A204.1 (cell line): ENCODE data around the gene MMS22L.

Experiments
- FAIRE-seq: peaks from 2 replicates; lab custom pipeline; 2012; peaks lifted over from hg19 to GRCh38; lab: Jason Lieb, UNC

Gene MMS22L

GRCh38 chr6:97141756-97142155, 141.3 kb downstream of the MMS22L start:
- FAIRE-seq: no peak

- no peak for FAIRE-seq
Observed at GRCh38 chr6:97138581-97138980, 144.4 kb downstream of the MMS22L start.

- no peak for FAIRE-seq
Observed at GRCh38 chr6:97136626-97137358, 146.2 kb downstream of the MMS22L start.

- no peak for FAIRE-seq
Observed at GRCh38 chr6:97133067-97133466, 149.9 kb downstream of the MMS22L start.

GRCh38 chr6:97129106-97129505, 153.9 kb downstream of the MMS22L start:
- FAIRE-seq: no peak

GRCh38 chr6:97128507-97128906, 154.5 kb downstream of the MMS22L start:
- FAIRE-seq: no peak

- FAIRE-seq: no peak
Observed at GRCh38 chr6:97123652-97124051, 159.4 kb downstream of the MMS22L start.

GRCh38 chr6:97123112-97123511, 159.9 kb downstream of the MMS22L start:
- FAIRE-seq: no peak

GRCh38 chr6:97120511-97120910, 162.5 kb downstream of the MMS22L start:
- FAIRE-seq: no peak

GRCh38 chr6:97114645-97115044, 168.4 kb downstream of the MMS22L start:
- FAIRE-seq: no peak

GRCh38 chr6:97113170-97113569, 169.8 kb downstream of the MMS22L start:
- FAIRE-seq: no peak

- no peak for FAIRE-seq
Observed at GRCh38 chr6:97111243-97111642, 171.8 kb downstream of the MMS22L start.

- FAIRE-seq: no peak
Observed at GRCh38 chr6:97110626-97111025, 172.4 kb downstream of the MMS22L start.

GRCh38 chr6:97110149-97110548, 172.9 kb downstream of the MMS22L start:
- FAIRE-seq: no peak

- no peak for FAIRE-seq
Observed at GRCh38 chr6:97109444-97109843, 173.6 kb downstream of the MMS22L start.

GRCh38 chr6:97102145-97102790, 180.7 kb downstream of the MMS22L start:
- FAIRE-seq: no peak

GRCh38 chr6:97100696-97101095, 182.3 kb downstream of the MMS22L start:
- FAIRE-seq: no peak

GRCh38 chr6:97097068-97098047, 185.7 kb downstream of the MMS22L start:
- no peak for FAIRE-seq

GRCh38 chr6:97095311-97095850, 187.6 kb downstream of the MMS22L start:
- no peak for FAIRE-seq

GRCh38 chr6:97094376-97094775, 188.6 kb downstream of the MMS22L start:
- FAIRE-seq: no peak

- FAIRE-seq: no peak
Observed at GRCh38 chr6:97092673-97093305, 190.2 kb downstream of the MMS22L start.
